Measurements from ENCODE around the gene CRYL1. TPM values are rescaled to one million over a fixed set of nuclear protein-coding genes. Genes with fewer than 3 reads are reported as not detected.

CRYL1 gene
- total and polyA plus RNA-seq, 9 of the 15 experiments (the other 6 are each of a cell fraction or from before 2014, with no cell fraction given): 1.0 to 6.9 (median 2.4) TPM

DNA sequence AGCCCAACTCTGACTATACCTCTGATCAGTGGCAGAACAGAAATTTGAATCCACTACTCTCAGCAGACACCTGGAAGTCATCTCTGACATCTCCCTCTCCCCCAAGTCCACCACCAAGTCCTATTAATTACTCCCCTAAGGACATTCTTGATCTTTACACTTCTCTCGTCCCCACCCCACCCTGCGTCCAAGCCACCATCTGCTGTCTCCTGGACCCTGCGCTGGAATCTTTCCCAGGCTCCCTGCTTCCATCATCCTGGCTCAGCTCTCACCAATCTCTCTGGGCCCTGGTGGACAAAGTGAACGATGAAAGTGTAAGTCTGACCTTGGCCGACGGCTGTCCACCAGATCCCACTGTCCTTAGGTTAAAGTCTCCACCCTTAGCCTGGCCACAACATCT is 147.9 kb downstream of the CRYL1 start:
- Histone ChIP-seq H3K4me2 (ENCODE audit: insufficient read depth, low read length) (no peak overlapping the region), H3K27ac (ENCODE audit: extremely low read depth, low read depth, low read length) (no peak overlapping the region), H2AFZ (ENCODE audit: low read depth, low read length) (no peak overlapping the region), H3K27me3 (ENCODE audit: control insufficient read depth in 2 of 2, insufficient read depth in 2 of 2, low read length in 2 of 2) (no peaks in the 10 kb centered on the region; a peak in 1 of 5 replicates), H3K9me3 (replicated peaks; ENCODE audit: control insufficient read depth, insufficient read depth, low read depth, low read length) (no peaks in the 10 kb centered on the region), H3K36me3 (ENCODE audit: control insufficient read depth, insufficient read depth, low read length) (no peaks in the 10 kb centered on the region), H3K4me3 (no peak overlapping the region), H3K9me1 (ENCODE audit: control insufficient read depth, insufficient read depth, low read length) (no peaks in the 10 kb centered on the region), H3K4me1 (replicated peaks in 1 of 2; ENCODE audit: control insufficient read depth in 2 of 2, insufficient read depth in 2 of 2, low read length in 2 of 2) (no peaks in the 10 kb centered on the region), H3K9ac (ENCODE audit: insufficient read depth in 1 of 2, low read depth in 2 of 2, low read length in 2 of 2) (no peak overlapping the region), H3K79me2 (ENCODE audit: control insufficient read depth, insufficient read depth, low read length) (no peaks in the 10 kb centered on the region), H4K20me1 (replicated peaks; ENCODE audit: control insufficient read depth, insufficient read depth, low read length) (0 out of 2 replicates have a peak, but pooled peaks cover 2% of the 10 kb centered on the region)
- TF ChIP-seq, protein P1, sequence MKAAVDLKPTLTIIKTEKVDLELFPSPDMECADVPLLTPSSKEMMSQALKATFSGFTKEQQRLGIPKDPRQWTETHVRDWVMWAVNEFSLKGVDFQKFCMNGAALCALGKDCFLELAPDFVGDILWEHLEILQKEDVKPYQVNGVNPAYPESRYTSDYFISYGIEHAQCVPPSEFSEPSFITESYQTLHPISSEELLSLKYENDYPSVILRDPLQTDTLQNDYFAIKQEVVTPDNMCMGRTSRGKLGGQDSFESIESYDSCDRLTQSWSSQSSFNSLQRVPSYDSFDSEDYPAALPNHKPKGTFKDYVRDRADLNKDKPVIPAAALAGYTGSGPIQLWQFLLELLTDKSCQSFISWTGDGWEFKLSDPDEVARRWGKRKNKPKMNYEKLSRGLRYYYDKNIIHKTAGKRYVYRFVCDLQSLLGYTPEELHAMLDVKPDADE (conservative IDR thresholded peaks at IDR 0.05; ENCODE audit: control insufficient read depth, low read depth, low read length): no peak
- TF ChIP-seq MAFK (IDR thresholded peaks at IDR 0.05; ENCODE audit: low read length): no peak
- intact Hi-C loops (cut with micrococcal nuclease): no loop called here
- ATAC-seq: no peak
- no TSS peak for BruUV-seq (replicated peaks)
- WGBS (ENCODE audit: insufficient coverage, low coverage, missing lambda C conversion rate): 0% methylated on average over 6 of the region's 6 CpGs
- ChIA-PET CTCF (ENCODE audit: low intra/inter-chr PET ratio) (no interaction called here), POLR2A (no interaction called here)
- DNase-seq (ENCODE audit: extremely low read depth in 1 of 4, low spot score in 3 of 4): no peak
- no peak for FAIRE-seq
- in situ Hi-C loops (cut with MboI): no loop called here

DNA sequence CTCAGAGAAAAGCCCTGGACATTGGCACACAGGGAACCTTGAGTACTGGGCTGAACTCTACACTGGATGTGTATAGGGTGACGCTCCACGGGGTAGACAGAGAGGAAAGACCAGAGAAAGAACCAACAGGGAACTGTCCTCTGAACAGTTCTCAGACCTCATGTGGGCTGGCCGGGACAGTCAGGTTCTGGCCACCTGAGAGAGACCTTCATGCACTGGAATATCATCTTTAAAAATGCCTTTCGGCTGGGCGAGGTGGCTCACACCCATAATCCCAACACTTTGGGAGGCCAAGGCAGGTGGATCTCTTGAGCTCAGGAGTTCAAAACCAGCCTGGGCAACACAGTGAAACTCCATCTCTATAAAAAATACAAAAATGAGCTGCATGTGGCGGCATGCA is 149.8 kb downstream of the CRYL1 start:
- ATAC-seq: no peak
- POLR2A ChIA-PET: no interaction called here
- no peak for FAIRE-seq
- no peak for DNase-seq (ENCODE audit: extremely low read depth in 1 of 4, low spot score in 3 of 4)
- in situ Hi-C loops (cut with MboI): no loop called here
- Histone ChIP-seq H3K27me3 (ENCODE audit: control insufficient read depth in 2 of 2, insufficient read depth in 2 of 2, low read length in 2 of 2) (no peaks in the 10 kb centered on the region; a peak in 1 of 5 replicates), H3K9me3 (replicated peaks; ENCODE audit: control insufficient read depth, insufficient read depth, low read depth, low read length) (no peaks in the 10 kb centered on the region), H4K20me1 (replicated peaks; ENCODE audit: control insufficient read depth, insufficient read depth, low read length) (0 out of 2 replicates have a peak, but pooled peaks cover 2% of the 10 kb centered on the region), H3K4me3 (no peak overlapping the region), H3K4me2 (ENCODE audit: insufficient read depth, low read length) (no peak overlapping the region), H3K79me2 (ENCODE audit: control insufficient read depth, insufficient read depth, low read length) (no peaks in the 10 kb centered on the region), H3K36me3 (ENCODE audit: control insufficient read depth, insufficient read depth, low read length) (no peaks in the 10 kb centered on the region), H2AFZ (ENCODE audit: low read depth, low read length) (no peak overlapping the region), H3K9me1 (ENCODE audit: control insufficient read depth, insufficient read depth, low read length) (no peaks in the 10 kb centered on the region), H3K4me1 (replicated peaks in 1 of 2; ENCODE audit: control insufficient read depth in 2 of 2, insufficient read depth in 2 of 2, low read length in 2 of 2) (no peaks in the 10 kb centered on the region), H3K9ac (ENCODE audit: insufficient read depth in 1 of 2, low read depth in 2 of 2, low read length in 2 of 2) (no peak overlapping the region), H3K27ac (ENCODE audit: extremely low read depth, low read depth, low read length) (no peak overlapping the region)
- WGBS (ENCODE audit: insufficient coverage, low coverage, missing lambda C conversion rate): 0% methylated on average over 4 of the region's 6 CpGs
- intact Hi-C loops (cut with micrococcal nuclease): no loop called here
- BruUV-seq (replicated peaks): no TSS peak
- CTCF ChIA-PET (ENCODE audit: low intra/inter-chr PET ratio): no interaction called here
- TF ChIP-seq LEF1 (IDR thresholded peaks at IDR 0.05): no peak
- no peak for TF ChIP-seq NCOA2 (IDR thresholded peaks at IDR 0.05; ENCODE audit: partially characterized antibody in 2 of 2)
- no peak for TF ChIP-seq MTF1 (CRISPR knock-in tag; IDR thresholded peaks at IDR 0.05; ENCODE audit: borderline replicate concordance)
- TF ChIP-seq MYNN (IDR thresholded peaks at IDR 0.05): no peak
- TF ChIP-seq MYNN (CRISPR knock-in tag; IDR thresholded peaks at IDR 0.05): no peak
- no peak for TF ChIP-seq U2AF2 (optimal IDR thresholded peaks at IDR 0.05; ENCODE audit: low read depth, low read length)
- TF ChIP-seq TCF3 (CRISPR knock-in tag; IDR thresholded peaks at IDR 0.05): no peak
- no peak for TF ChIP-seq CBX1 (IDR thresholded peaks at IDR 0.05; ENCODE audit: low read depth)
- TF ChIP-seq YBX1 (IDR thresholded peaks at IDR 0.05): no peak
- TF ChIP-seq, protein P2, sequence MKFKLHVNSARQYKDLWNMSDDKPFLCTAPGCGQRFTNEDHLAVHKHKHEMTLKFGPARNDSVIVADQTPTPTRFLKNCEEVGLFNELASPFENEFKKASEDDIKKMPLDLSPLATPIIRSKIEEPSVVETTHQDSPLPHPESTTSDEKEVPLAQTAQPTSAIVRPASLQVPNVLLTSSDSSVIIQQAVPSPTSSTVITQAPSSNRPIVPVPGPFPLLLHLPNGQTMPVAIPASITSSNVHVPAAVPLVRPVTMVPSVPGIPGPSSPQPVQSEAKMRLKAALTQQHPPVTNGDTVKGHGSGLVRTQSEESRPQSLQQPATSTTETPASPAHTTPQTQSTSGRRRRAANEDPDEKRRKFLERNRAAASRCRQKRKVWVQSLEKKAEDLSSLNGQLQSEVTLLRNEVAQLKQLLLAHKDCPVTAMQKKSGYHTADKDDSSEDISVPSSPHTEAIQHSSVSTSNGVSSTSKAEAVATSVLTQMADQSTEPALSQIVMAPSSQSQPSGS (CRISPR knock-in tag; IDR thresholded peaks at IDR 0.05): no peak
- TF ChIP-seq, protein P3, sequence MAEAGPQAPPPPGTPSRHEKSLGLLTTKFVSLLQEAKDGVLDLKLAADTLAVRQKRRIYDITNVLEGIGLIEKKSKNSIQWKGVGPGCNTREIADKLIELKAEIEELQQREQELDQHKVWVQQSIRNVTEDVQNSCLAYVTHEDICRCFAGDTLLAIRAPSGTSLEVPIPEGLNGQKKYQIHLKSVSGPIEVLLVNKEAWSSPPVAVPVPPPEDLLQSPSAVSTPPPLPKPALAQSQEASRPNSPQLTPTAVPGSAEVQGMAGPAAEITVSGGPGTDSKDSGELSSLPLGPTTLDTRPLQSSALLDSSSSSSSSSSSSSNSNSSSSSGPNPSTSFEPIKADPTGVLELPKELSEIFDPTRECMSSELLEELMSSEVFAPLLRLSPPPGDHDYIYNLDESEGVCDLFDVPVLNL (CRISPR knock-in tag; IDR thresholded peaks at IDR 0.05; ENCODE audit: low read depth): no peak
- no peak for TF ChIP-seq ZEB2 (IDR thresholded peaks at IDR 0.05)
- no peak for TF ChIP-seq RBM22 (IDR thresholded peaks at IDR 0.05; ENCODE audit: low read depth, low read length, poor library complexity, severe bottlenecking)

Data from K562 (cell line).